ENCODE data around the gene TSPAN11. TPM values are rescaled to one million over a fixed set of nuclear protein-coding genes. Genes with fewer than 3 reads are reported as not detected.

Gene TSPAN11
- total and polyA plus RNA-seq, 2 experiments from 2014 or later: 2.1 to 6.0 TPM

- no peak for TF ChIP-seq REST (IDR thresholded peaks at IDR 0.05; ENCODE audit: unreplicated experiment)
- TF ChIP-seq CTCF (conservative IDR thresholded peaks at IDR 0.05; ENCODE audit: low read depth in 2 of 2): no peak
- no peak for TF ChIP-seq ZNF114 (CRISPR knock-in tag; IDR thresholded peaks at IDR 0.05)
- no peak for TF ChIP-seq ZNF331 (CRISPR knock-in tag; IDR thresholded peaks at IDR 0.05; ENCODE audit: low read depth)
These were observed 110.5 kb downstream of the TSPAN11 start (continued) for GRCh38 chr12:31037028-31037427.

- Histone ChIP-seq H3K4me3 (no peak overlapping the region), H3F3A (replicated peaks; ENCODE audit: low read depth) (no peaks in the 10 kb centered on the region), H3K4me1 (ENCODE audit: insufficient read depth) (no peaks in the 10 kb centered on the region), H3K4me2 (no peak overlapping the region), H3K79me2 (replicated peaks; ENCODE audit: insufficient read depth) (no peaks in the 10 kb centered on the region), H3K27ac (ENCODE audit: low read depth) (no peak overlapping the region), H3K9me2 (ENCODE audit: insufficient read depth) (no peaks in the 10 kb centered on the region), H4K20me1 (replicated peaks; ENCODE audit: insufficient read depth) (no peaks in the 10 kb centered on the region), H3K36me3 (ENCODE audit: insufficient read depth) (no peaks in the 10 kb centered on the region), H3K27me3 (ENCODE audit: insufficient read depth) (no peaks in the 10 kb centered on the region), H2AFZ (no peak overlapping the region)
- H3K4me1 Mint-ChIP-seq: no peaks in the 10 kb centered on the region
- H3K4me3 Mint-ChIP-seq: no peak overlapping the region
- DNase-seq (ENCODE audit: low spot score) (no peak), ATAC-seq (no peak)
- no peak overlapping the region for H3K27ac Mint-ChIP-seq
- TF ChIP-seq POLR2AphosphoS5 (IDR thresholded peaks at IDR 0.05; ENCODE audit: low read depth) (no peak), ZNF331 (CRISPR knock-in tag; IDR thresholded peaks at IDR 0.05; ENCODE audit: low read depth) (no peak), EZH2phosphoT487 (IDR thresholded peaks at IDR 0.05; ENCODE audit: unreplicated experiment) (no peak), REST (IDR thresholded peaks at IDR 0.05; ENCODE audit: unreplicated experiment) (no peak), EZH2 (IDR thresholded peaks at IDR 0.05; ENCODE audit: low read depth, unreplicated experiment) (no peak), CREB1 (CRISPR knock-in tag; IDR thresholded peaks at IDR 0.05; ENCODE audit: low read depth) (no peak), CTCF (conservative IDR thresholded peaks at IDR 0.05; ENCODE audit: low read depth in 2 of 2) (no peak)
- H3K9me3 Mint-ChIP-seq: no peaks in the 10 kb centered on the region; the same call in 2 of the 3 replicates
- H3K27me3 Mint-ChIP-seq (ENCODE audit: insufficient read depth, low read depth, poor library complexity): peaks cover 2% of the 10 kb centered on the region
- no peaks in the 10 kb centered on the region; the same call in 2 of the 3 replicates for H3K36me3 Mint-ChIP-seq (ENCODE audit: low read depth)
These were observed 111.4 kb downstream of the TSPAN11 start for GRCh38 chr12:31037931-31038330.

Data from GM23338 (cell line).